Memory B cell (primary cell): ENCODE results near the gene SYTL3.

Experiments
- ATAC-seq: fragments of 150-1000 bp; cut with Tn5 transposase; 2 replicates; pipeline ENCODE4 v1.10.0; 2021; ENCODE audit warnings: low read depth, mild to moderate bottlenecking, moderate library complexity
- DNase-seq, 2 donors: peaks; one replicate each; pipeline ENCODE4 v3.0.0; 2022; ENCODE audit warnings: low spot score in 2 of 2
- H3K27ac Mint-ChIP-seq: one replicate; pipeline ENCODE4 v1.8.0; 2022; ENCODE audit warnings: mild to moderate bottlenecking, moderate library complexity, mixed read lengths
- H3K27me3 Mint-ChIP-seq: one replicate; pipeline ENCODE4 v1.8.0; 2022; ENCODE audit warnings: mixed read lengths
- H3K36me3 Mint-ChIP-seq: one replicate; pipeline ENCODE4 v1.8.0; 2022; ENCODE audit warnings: mild to moderate bottlenecking, mixed read lengths
- H3K4me1 Mint-ChIP-seq: one replicate; pipeline ENCODE4 v1.8.0; 2022; ENCODE audit warnings: mixed read lengths
- H3K4me3 Mint-ChIP-seq: one replicate; pipeline ENCODE4 v1.8.0; 2022; ENCODE audit warnings: mild to moderate bottlenecking, moderate library complexity, mixed read lengths
- H3K9me3 Mint-ChIP-seq: one replicate; pipeline ENCODE4 v1.8.0; 2022; ENCODE audit warnings: mixed read lengths

Gene SYTL3

DNA sequence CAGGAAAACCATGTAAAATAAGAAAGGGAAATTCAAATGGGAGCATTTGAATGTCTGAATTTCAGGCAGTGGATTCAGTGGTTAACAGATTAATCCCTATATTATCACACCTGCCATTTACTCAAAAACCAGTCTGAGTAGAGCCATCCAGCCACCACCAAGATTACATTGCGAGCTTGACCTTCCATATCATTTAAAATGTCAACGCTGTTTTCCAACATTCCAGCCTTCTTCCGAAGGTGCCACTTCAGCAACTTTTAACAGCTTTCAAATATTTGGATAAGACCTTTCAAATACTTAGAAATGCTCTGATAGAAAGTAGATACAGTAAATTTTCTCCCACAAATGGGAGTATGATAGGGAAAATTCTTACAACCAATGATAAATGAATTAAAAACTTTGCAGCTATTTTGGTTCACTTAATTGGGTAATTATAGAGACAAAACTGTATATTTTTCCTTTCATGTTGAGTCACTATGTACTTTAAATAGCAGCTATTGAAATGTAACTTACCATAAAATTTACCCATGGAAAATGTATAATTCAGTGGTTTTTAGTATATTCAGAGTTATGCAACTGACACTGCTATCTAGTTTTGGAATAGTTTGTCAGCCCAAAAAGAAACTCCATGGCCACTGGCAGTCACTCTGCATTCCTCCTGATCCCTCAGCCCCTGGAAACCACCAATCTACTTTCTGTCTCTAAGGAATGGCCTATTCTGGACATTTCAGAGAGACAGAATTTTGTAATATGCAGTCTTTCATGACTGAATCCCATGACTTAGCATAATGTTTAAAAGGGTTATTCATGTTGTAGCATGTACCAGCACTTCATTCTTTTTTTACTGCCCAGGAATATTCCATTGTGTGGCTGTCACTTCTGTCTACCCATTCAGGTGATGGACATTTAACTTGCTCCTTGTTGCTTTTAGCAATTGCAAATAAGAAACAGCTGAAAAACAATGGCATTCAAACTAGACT is 147.8 kb downstream of the SYTL3 start:
- Mint-ChIP-seq H3K36me3 (peaks cover 18% of the 10 kb centered on the region), H3K4me3 (peak overlapping the region; percentile 27), H3K27ac (peak overlapping the region; percentile 91), H3K4me1 (peaks cover 54% of the 10 kb centered on the region), H3K9me3 (no peaks in the 10 kb centered on the region), H3K27me3 (no peaks in the 10 kb centered on the region)
- ATAC-seq, result no peak
- DNase-seq, result no peak

GRCh38 chr6:158798311-158798710 is 148.5 kb downstream of the SYTL3 start:
- Mint-ChIP-seq H3K9me3 (no peaks in the 10 kb centered on the region), H3K27ac (peak overlapping the region; percentile 91), H3K27me3 (no peaks in the 10 kb centered on the region), H3K36me3 (peaks cover 18% of the 10 kb centered on the region), H3K4me1 (peaks cover 55% of the 10 kb centered on the region), H3K4me3 (peak overlapping the region; percentile 69)
- DNase-seq (peak in 1 of 2 donors; percentile 60), ATAC-seq (peak; percentile 81)

DNA sequence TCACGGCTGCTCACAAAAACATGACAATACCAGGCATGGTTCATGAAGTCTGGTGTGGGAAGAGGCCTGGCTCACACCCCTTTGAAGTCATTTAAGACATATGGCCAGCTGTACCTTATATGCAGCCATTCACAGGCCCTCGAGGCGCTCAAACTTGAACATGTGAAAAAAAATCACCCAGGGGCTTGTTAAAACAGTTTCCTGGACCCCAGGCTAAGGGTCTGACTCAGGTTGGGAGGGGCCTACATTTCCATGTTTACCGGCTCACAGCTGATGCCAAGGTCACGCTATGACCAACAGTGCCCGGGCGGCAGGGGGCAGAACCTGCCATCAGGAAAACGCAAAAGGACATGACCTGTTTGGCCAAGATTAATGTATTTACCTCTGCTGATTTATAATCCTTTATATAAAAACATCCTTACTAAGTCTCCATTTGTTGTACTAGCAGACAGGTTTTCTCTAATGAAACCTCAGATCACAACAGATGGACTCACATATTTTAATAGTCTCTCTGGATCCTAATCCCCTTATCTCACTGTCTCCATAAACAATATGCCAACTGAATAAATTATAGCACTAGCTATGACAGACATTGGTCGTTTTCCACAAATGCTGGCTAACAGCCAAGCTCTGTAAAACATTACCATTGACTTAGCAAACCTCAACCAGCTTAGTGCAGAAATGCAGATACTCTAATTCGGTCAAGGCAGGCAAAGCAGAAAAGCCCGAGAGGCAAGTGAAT is 149.4 kb downstream of the SYTL3 start:
- H3K4me1 Mint-ChIP-seq, result peaks cover 55% of the 10 kb centered on the region
- DNase-seq, result no peak
- H3K27me3 Mint-ChIP-seq, result no peaks in the 10 kb centered on the region
- no peak for ATAC-seq
- peak overlapping the region; percentile 69 for H3K4me3 Mint-ChIP-seq
- peaks cover 15% of the 10 kb centered on the region for H3K36me3 Mint-ChIP-seq
- peak overlapping the region; percentile 91 for H3K27ac Mint-ChIP-seq
- H3K9me3 Mint-ChIP-seq, result no peaks in the 10 kb centered on the region

- Mint-ChIP-seq H3K27me3 (no peaks in the 10 kb centered on the region), H3K4me3 (no peak overlapping the region), H3K9me3 (no peaks in the 10 kb centered on the region), H3K27ac (peak overlapping the region; percentile 85), H3K4me1 (peaks cover 59% of the 10 kb centered on the region), H3K36me3 (peaks cover 19% of the 10 kb centered on the region)
- ATAC-seq, result no peak
- DNase-seq, result no peak
Measured at GRCh38 chr6:158801655-158802294, 151.9 kb downstream of the SYTL3 start.

GRCh38 chr6:158803733-158804143 is 153.9 kb downstream of the SYTL3 start:
- Mint-ChIP-seq H3K9me3 (no peaks in the 10 kb centered on the region), H3K4me1 (peaks cover 72% of the 10 kb centered on the region), H3K27me3 (no peaks in the 10 kb centered on the region), H3K36me3 (peaks cover 21% of the 10 kb centered on the region), H3K4me3 (peak overlapping the region; percentile 75), H3K27ac (peak overlapping the region; percentile 98)
- DNase-seq, result no peak
- peak; percentile 62 for ATAC-seq

- peaks cover 24% of the 10 kb centered on the region for H3K36me3 Mint-ChIP-seq
- H3K27me3 Mint-ChIP-seq, result no peaks in the 10 kb centered on the region
- peak overlapping the region; percentile 98 for H3K27ac Mint-ChIP-seq
- peak overlapping the region; percentile 75 for H3K4me3 Mint-ChIP-seq
- no peaks in the 10 kb centered on the region for H3K9me3 Mint-ChIP-seq
- no peak for ATAC-seq
- peaks cover 71% of the 10 kb centered on the region for H3K4me1 Mint-ChIP-seq
- no peak for DNase-seq
Measured at GRCh38 chr6:158804207-158804606, 154.4 kb downstream of the SYTL3 start.

GRCh38 chr6:158805698-158806377 is 156.0 kb downstream of the SYTL3 start:
- H3K27me3 Mint-ChIP-seq, result no peaks in the 10 kb centered on the region
- peak overlapping the region; percentile 98 for H3K27ac Mint-ChIP-seq
- H3K4me3 Mint-ChIP-seq, result peak overlapping the region; percentile 64
- H3K36me3 Mint-ChIP-seq, result peaks cover 29% of the 10 kb centered on the region
- ATAC-seq, result no peak
- no peaks in the 10 kb centered on the region for H3K9me3 Mint-ChIP-seq
- H3K4me1 Mint-ChIP-seq, result peaks cover 73% of the 10 kb centered on the region
- DNase-seq, result no peak

DNA sequence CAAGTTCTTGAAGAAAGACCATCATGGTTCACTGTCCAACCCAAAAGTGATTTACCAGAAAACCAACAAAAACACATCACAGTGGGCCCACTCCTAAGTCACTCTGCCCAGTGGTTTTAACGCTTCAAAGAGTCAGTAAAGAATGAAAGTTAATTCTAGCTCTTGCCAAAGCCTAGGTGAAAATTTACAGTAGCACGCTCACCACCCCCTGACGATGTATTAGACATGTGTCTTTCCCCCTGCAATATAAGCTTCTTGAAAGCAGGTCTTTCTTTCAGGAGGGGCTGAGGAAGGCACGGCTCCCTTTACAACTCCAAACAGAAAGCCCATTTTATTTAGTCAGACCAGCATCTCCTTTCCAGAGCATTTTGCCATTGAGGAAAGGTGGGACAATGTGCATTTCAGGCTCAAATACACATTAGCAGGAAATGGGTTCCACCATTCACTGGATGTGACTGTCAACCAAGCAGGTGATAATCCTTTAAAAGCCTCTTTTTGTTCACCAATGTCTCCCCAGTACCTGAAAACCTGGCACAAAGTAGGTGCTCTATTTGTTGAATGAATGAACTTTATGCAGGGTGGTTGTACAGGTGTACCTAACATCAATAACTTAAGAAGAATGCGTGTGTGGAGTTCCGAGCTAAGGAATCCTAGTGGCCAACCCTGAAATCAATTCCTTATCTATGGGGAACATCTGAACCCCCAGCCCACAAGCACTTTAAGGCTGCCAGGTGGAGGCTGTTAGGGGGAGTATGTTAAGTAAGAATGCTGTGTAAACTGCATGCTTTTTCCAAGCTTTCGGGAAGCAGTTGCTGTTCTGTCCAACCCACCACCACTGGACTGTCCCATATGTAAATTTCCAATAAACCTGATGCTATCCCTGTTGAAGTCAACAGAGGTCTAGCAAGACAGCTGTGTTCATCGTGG is 157.9 kb downstream of the SYTL3 start:
- peaks cover 74% of the 10 kb centered on the region for H3K4me1 Mint-ChIP-seq
- DNase-seq, result no peak
- ATAC-seq, result no peak
- peak overlapping the region; percentile 98 for H3K27ac Mint-ChIP-seq
- peak overlapping the region; percentile 64 for H3K4me3 Mint-ChIP-seq
- H3K36me3 Mint-ChIP-seq, result peaks cover 31% of the 10 kb centered on the region
- no peaks in the 10 kb centered on the region for H3K9me3 Mint-ChIP-seq
- no peaks in the 10 kb centered on the region for H3K27me3 Mint-ChIP-seq

- DNase-seq (no peak), ATAC-seq (peak; percentile 3)
- H3K4me3 Mint-ChIP-seq, result peak overlapping the region; percentile 64
- peaks cover 78% of the 10 kb centered on the region for H3K4me1 Mint-ChIP-seq
- peaks cover 36% of the 10 kb centered on the region for H3K36me3 Mint-ChIP-seq
- H3K27me3 Mint-ChIP-seq, result no peaks in the 10 kb centered on the region
- peaks cover 3% of the 10 kb centered on the region for H3K9me3 Mint-ChIP-seq
- H3K27ac Mint-ChIP-seq, result peak overlapping the region; percentile 98
Measured at GRCh38 chr6:158808442-158808833, 158.6 kb downstream of the SYTL3 start.

DNA sequence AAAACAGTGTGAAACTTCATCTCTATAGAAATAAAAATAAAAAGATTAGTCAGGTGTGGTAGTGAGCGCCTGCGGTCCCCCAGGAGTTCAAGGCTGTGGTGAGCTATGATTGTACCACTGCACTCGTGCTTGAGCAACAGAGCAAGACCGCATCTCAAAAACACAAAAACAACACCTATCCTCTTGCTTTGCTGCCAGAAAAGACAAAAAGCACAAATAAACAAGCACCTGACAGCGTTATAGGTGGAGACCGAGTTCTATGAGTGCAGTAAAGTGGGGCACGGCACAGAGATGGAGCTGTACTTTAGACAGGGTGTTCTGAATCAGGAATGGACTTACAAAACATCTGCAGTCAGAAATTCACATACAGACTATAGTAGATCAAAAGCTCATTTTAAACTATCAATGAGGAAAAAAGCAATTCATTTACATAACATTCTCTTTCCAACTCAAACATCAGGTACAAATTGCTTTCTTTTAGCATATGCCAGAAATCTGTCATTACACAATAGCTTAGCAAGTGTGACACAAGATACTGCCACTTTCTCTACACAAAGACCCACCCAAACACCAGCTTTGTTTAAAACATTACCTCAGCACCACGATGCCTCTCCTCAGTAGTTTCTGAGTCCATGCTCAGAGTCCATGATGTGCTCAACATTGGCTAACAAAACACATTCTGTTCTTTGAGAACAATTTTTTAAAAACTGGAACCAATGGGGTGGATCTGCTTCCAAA is 159.3 kb downstream of the SYTL3 start:
- ATAC-seq, result peak; percentile 84
- Mint-ChIP-seq H3K36me3 (peaks cover 40% of the 10 kb centered on the region), H3K4me1 (peaks cover 76% of the 10 kb centered on the region), H3K4me3 (peak overlapping the region; percentile 64), H3K27ac (peak overlapping the region; percentile 98), H3K27me3 (no peaks in the 10 kb centered on the region), H3K9me3 (peaks cover 3% of the 10 kb centered on the region)
- DNase-seq, result peak in 1 of 2 donors; percentile 79

DNA sequence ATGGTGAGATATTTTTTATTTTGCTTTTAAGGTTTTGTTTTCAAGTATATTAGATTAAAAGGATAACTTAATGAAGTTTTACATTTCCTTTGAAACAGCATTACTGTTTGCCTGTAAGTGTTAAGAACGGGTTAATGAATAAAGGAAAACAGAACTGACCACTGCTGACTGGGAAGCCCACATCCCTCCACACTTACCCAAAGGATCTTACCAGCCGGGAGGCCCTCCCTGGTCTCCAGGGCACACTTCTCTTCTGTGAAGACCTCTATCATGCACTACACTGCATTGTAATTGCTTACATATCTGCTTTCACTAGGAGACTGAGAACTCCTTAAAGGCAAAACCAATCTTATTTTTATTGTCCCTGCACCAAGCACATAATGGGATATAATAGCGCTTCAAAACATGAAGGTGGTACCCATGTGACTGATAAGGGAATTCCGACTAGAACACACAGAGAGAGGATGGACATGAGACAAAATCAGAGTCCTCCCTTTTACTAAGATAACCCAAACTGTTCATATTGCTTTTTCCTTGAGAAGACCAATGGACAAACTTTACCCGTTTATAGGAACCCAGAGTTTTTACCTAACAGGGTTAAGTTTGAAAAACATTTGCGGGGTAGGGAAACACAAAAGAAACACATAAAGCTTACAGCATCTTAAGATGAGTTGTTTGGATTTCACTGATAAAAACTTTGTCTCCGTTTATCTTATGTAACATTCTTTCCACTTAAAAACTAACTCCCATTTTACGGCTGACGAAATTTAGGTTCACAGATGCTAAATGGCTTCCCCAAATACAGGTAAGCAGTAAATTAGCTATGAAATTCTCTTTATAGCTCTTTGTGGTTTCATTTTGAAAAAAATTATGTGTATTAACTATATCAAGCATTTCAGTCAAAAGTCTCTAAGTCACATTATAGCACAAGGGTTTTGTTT is 160.6 kb downstream of the SYTL3 start:
- Mint-ChIP-seq H3K9me3 (peaks cover 3% of the 10 kb centered on the region), H3K4me3 (peak overlapping the region; percentile 71), H3K36me3 (peaks cover 42% of the 10 kb centered on the region), H3K4me1 (peaks cover 75% of the 10 kb centered on the region), H3K27ac (peak overlapping the region; percentile 98), H3K27me3 (no peaks in the 10 kb centered on the region)
- no peak for DNase-seq
- ATAC-seq, result no peak
